Caco-2 (cell line): ENCODE results near the gene PDZD8. TPM values are rescaled to one million over a fixed set of nuclear protein-coding genes. Genes with fewer than 3 reads are reported as not detected.

Experiments
- BruUV-seq: library from RNA; stranded (reverse); fragments of 400-500 nt; replicated peaks from 2 replicates; lab custom pipeline; 2021; lab: Mats Ljungman, UMichigan
- CTCF ChIA-PET: fragments of 300-600 bp; sonication (Branson Sonifier 250); formaldehyde crosslinking; loops from one replicate; lab custom pipeline; 2022; ENCODE audit warnings: antibody characterized with exemption; lab: Charles Lee
- POLR2A ChIA-PET: fragments of 300-600 bp; sonication (Branson Sonifier 250); formaldehyde crosslinking; loops from one replicate; lab custom pipeline; 2022; ENCODE audit warnings: antibody characterized with exemption; lab: Charles Lee
- DNase-seq, 2 experiments: peaks; one replicate each; pipeline versions ENCODE4 v3.0.0 to v3.0.0-alpha.2; 2020 to 2022
- H3K27me3 ChIP-seq: replicated peaks from 2 replicates; pipeline ENCODE4 v1.6.0; 2011; ENCODE audit warnings: low read length; ENCODE audit not compliant: control insufficient read depth, insufficient read depth
- H3K36me3 ChIP-seq: 2 replicates; pipeline ENCODE4 v1.5.1; 2011; ENCODE audit warnings: low read length; ENCODE audit not compliant: control insufficient read depth, insufficient read depth
- H3K4me1 ChIP-seq: fragments of 250-450 bp; sonication (Bioruptor Pico); 2 replicates; pipeline ENCODE4 v1.5.1; 2020; ENCODE audit warnings: mild to moderate bottlenecking
- H3K4me3 ChIP-seq: 2 replicates; pipeline ENCODE4 v1.5.1; 2011; ENCODE audit warnings: low read depth, mild to moderate bottlenecking, control low read depth, low read length
- H3K9me3 ChIP-seq: fragments of 250-450 bp; sonication (Bioruptor Pico); 2 replicates; pipeline ENCODE4 v1.5.1; 2020; ENCODE audit warnings: mild to moderate bottlenecking, moderate library complexity
- H3K27ac Mint-ChIP-seq: one replicate; pipeline ENCODE4 v1.8.0; 2022; ENCODE audit warnings: mixed read lengths; ENCODE audit not compliant: unreplicated experiment
- H3K27me3 Mint-ChIP-seq: one replicate; pipeline ENCODE4 v1.8.0; 2022; ENCODE audit warnings: mixed read lengths; ENCODE audit not compliant: insufficient read depth, unreplicated experiment
- H3K36me3 Mint-ChIP-seq: one replicate; pipeline ENCODE4 v1.8.0; 2022; ENCODE audit warnings: mild to moderate bottlenecking, mixed read lengths; ENCODE audit not compliant: insufficient read depth, unreplicated experiment
- H3K4me1 Mint-ChIP-seq: one replicate; pipeline ENCODE4 v1.8.0; 2022; ENCODE audit warnings: low read depth, mixed read lengths; ENCODE audit not compliant: unreplicated experiment
- H3K4me3 Mint-ChIP-seq: one replicate; pipeline ENCODE4 v1.8.0; 2022; ENCODE audit warnings: mild to moderate bottlenecking, moderate library complexity, mixed read lengths; ENCODE audit not compliant: unreplicated experiment
- H3K9me3 Mint-ChIP-seq: one replicate; pipeline ENCODE4 v1.8.0; 2022; ENCODE audit warnings: mixed read lengths; ENCODE audit not compliant: unreplicated experiment
- CTCF ChIP-seq, 2 experiments: fragments of 200-600 bp in 1 of 2; IDR thresholded peaks; 1 replicate in 1 of 2; 2 replicates in 1 of 2; pipeline versions ENCODE4 v1.5.1 to v1.8.0; 2011 to 2022; ENCODE audit warnings: antibody characterized with exemption in 1 of 2, control low read depth in 1 of 2, inconsistent platforms in 1 of 2, low read depth in 1 of 2, low read length in 1 of 2, mild to moderate bottlenecking in 1 of 2, moderate library complexity in 1 of 2; ENCODE audit not compliant: insufficient read depth in 1 of 2, severe bottlenecking in 1 of 2, unreplicated experiment in 1 of 2
- intact Hi-C: fragments of 100-400 bp; cut with micrococcal nuclease; formaldehyde crosslinking; loops from one replicate; pipeline ENCODE4 v1.10.0; 2022; ENCODE audit not compliant: unreplicated experiment
- total RNA-seq: library from RNA; stranded (reverse); gene quantifications from 2 replicates; pipeline ENCODE4 v1.2.3, GENCODE V29; 2022

Gene PDZD8
- total RNA-seq, 1 experiment from 2014 or later, result 49.4 TPM

GRCh38 chr10:117348236-117348635 lies 27.0 kb downstream of the PDZD8 start:
- no peaks in the 10 kb centered on the region for H3K9me3 Mint-ChIP-seq
- no peak overlapping the region for H3K27ac Mint-ChIP-seq
- TF ChIP-seq CTCF (IDR thresholded peaks at IDR 0.05; ENCODE audit: insufficient read depth in 1 of 2, low read depth in 1 of 2, low read length in 1 of 2, severe bottlenecking in 1 of 2, unreplicated experiment in 1 of 2), result no peak
- ChIA-PET POLR2A (no interaction called here), CTCF (no interaction called here)
- peaks cover 37% of the 10 kb centered on the region for H3K4me1 ChIP-seq
- BruUV-seq, result no TSS peak
- no peak overlapping the region for H3K4me3 ChIP-seq
- no peak overlapping the region for H3K4me3 Mint-ChIP-seq
- H3K4me1 Mint-ChIP-seq, result peaks cover 44% of the 10 kb centered on the region
- H3K27me3 Mint-ChIP-seq, result no peaks in the 10 kb centered on the region
- H3K9me3 ChIP-seq, result no peaks in the 10 kb centered on the region
- no peaks in the 10 kb centered on the region; the same call in 1 of the 2 replicates for H3K36me3 ChIP-seq
- no peaks in the 10 kb centered on the region for H3K27me3 ChIP-seq
- peaks cover 5% of the 10 kb centered on the region for H3K36me3 Mint-ChIP-seq
- intact Hi-C loops, result no loop called here
- DNase-seq, result no peak

GRCh38 chr10:117346574-117346973 lies 28.7 kb downstream of the PDZD8 start:
- Mint-ChIP-seq H3K27me3 (no peaks in the 10 kb centered on the region), H3K4me1 (peaks cover 44% of the 10 kb centered on the region), H3K36me3 (peaks cover 11% of the 10 kb centered on the region), H3K9me3 (no peaks in the 10 kb centered on the region), H3K4me3 (no peak overlapping the region), H3K27ac (peak overlapping the region; percentile 17)
- TF ChIP-seq CTCF (IDR thresholded peaks at IDR 0.05; ENCODE audit: insufficient read depth in 1 of 2, low read depth in 1 of 2, low read length in 1 of 2, severe bottlenecking in 1 of 2, unreplicated experiment in 1 of 2), result no peak
- no peak for DNase-seq
- no TSS peak for BruUV-seq
- peaks cover 37% of the 10 kb centered on the region for H3K4me1 ChIP-seq
- intact Hi-C loops, result loop anchor here (2.0 kb wide), 1 partner anchor 14 kb away; no protein-coding TSS in a partner anchor
- ChIA-PET CTCF (no interaction called here), POLR2A (no interaction called here)
- H3K9me3 ChIP-seq, result no peaks in the 10 kb centered on the region
- no peaks in the 10 kb centered on the region; the same call in 1 of the 2 replicates for H3K36me3 ChIP-seq
- H3K4me3 ChIP-seq, result no peak overlapping the region
- no peaks in the 10 kb centered on the region for H3K27me3 ChIP-seq

- H3K27me3 ChIP-seq, result no peaks in the 10 kb centered on the region
- Mint-ChIP-seq H3K36me3 (peaks cover 11% of the 10 kb centered on the region), H3K4me1 (peaks cover 43% of the 10 kb centered on the region), H3K27me3 (no peaks in the 10 kb centered on the region), H3K4me3 (no peak overlapping the region), H3K27ac (peak overlapping the region; percentile 60), H3K9me3 (no peaks in the 10 kb centered on the region)
- no TSS peak for BruUV-seq
- no peaks in the 10 kb centered on the region; the same call in 1 of the 2 replicates for H3K36me3 ChIP-seq
- CTCF ChIA-PET, result interaction anchor here (0.5 kb wide), 1 partner anchor 135 kb away, joined by 3 read pairs; no protein-coding TSS in a partner anchor
- H3K4me1 ChIP-seq, result peaks cover 37% of the 10 kb centered on the region
- no peak for TF ChIP-seq CTCF (IDR thresholded peaks at IDR 0.05; ENCODE audit: insufficient read depth in 1 of 2, low read depth in 1 of 2, low read length in 1 of 2, severe bottlenecking in 1 of 2, unreplicated experiment in 1 of 2)
- H3K4me3 ChIP-seq, result no peak overlapping the region
- DNase-seq, result no peak
- no peaks in the 10 kb centered on the region for H3K9me3 ChIP-seq
- intact Hi-C loops, result no loop called here
- POLR2A ChIA-PET, result interaction anchor here (0.5 kb wide), 1 partner anchor 26 kb away, joined by 5 read pairs; no protein-coding TSS in a partner anchor
Measured at GRCh38 chr10:117345143-117345542, 30.1 kb downstream of the PDZD8 start.
